ENCODE measurements around the gene GABBR2.

Gene GABBR2

DNA sequence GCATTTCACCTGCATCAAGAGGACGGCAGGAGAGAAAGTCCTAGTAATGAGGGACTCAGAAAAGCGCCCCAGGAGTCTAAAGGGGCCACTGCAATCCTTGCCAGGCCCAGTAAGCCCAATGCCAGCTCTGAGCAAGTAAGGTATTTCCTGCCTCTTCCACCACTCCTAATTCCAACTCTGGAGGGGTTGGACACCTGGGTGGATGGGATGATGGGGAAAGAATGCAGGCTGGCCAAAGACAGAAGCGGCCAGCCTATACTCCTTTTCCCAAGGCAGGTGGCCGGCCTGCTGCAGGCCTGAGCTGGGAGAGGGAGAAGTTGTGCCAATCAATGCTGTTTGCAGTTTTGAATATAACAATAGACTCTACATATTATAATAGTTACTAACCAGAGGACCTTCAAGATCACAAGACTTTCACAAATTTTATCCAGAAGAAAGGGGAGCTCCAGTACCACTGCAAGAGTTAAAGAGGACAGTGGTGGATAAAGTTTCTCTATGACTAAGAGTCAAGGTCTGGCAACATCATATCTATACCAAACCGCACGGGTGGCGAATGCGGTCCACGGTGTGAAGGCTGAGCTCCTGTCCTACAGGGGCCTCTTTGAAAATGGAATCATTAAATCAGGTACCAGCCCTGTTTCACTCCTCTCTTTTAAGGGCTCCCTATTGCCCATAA, 338.3 kb downstream of the GABBR2 start:
- no peak for DNase-seq (ENCODE audit: low spot score)

DNA sequence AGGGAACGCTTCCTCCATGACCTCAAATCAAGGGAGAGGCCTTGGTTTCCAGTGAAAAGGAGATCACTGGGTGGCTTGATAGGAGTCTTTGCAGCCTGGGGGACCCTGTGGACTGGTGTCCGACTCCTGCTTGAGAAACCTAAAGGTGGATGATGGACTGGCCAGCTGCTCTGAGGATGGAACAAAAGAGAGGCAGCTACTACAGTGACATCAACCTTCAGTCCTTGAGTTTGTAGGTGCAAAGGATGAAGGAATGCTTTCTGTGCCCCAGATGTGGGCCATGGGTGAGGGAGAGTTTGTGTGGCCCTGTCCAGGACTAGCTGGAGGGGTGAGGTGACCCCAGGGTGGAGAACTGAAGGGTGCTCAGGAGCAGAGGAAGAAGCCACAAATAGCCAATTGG, 338.8 kb downstream of the GABBR2 start:
- no peak for DNase-seq (ENCODE audit: low spot score)

DNA sequence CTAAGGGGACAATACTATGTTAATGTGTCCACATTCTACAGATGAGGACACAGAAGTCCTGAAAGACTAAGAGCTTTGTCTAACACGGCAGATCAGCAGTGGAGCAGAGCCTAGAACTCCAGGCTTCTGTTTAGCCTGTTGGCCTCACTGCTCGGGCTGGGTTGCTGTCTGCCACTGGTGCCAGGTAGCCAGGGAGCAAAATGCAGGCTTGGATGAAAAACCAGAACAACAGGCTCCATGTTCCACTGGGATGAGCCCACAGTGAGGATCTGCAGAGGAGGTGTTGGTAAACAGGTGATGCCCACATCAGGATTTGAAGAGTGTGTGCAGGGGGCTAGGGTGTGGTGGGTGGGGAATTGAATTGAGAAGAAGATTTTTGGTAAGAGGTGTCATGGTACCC, 339.3 kb downstream of the GABBR2 start:
- DNase-seq (ENCODE audit: low spot score): no peak

DNA sequence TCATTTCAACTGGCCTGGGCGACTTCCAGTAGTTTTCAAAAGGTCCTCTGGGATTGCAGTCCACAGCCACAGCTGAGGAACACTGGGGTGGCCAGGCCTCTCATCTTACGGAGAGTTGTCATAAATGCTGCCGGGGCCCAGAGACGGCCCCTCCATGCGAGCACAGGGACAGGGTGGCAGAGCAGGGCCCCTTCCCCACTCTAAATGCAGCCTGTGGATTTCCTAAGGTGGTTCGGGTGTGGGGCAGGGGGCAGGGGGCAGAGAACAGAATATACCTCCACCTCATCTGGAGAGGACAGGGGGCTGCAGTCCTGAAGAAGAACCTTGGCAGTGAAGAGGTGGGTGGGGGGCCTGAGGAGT, 339.7 kb downstream of the GABBR2 start:
- DNase-seq (ENCODE audit: low spot score): no peak

DNA sequence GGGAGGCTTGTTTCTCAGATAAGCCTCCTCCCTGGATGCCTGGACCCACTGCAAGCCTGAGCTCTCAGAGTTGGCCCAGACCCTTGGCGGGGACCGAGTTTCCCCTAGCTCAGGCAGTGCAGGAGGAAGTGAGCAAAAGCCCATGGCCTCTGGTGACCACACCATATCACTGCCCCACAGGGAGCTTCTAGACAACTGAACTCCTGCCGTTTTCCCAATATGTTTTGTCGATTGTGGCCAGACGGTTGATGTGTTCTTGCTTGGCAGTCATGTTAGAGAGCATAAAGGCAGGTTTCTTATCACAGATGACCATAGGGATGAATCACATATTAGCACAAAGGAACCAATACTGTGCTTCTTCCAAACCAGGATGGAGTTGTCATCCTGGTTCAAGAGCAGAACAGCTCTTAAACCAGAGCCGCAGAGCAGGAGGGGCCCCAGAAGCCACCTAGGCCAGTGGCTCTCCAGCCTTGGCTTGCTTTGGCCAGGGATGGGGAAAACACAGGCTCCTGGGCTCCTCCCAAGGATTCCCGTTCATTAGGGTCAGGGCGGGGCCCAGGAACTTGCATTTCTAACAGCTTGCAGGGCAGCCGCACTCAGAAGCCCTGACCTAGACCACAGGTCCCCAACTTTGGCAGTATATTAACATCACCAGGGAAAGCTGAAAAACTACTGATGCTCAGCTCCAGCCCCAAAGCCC, 340.2 kb downstream of the GABBR2 start:
- DNase-seq (ENCODE audit: low spot score): no peak

DNA sequence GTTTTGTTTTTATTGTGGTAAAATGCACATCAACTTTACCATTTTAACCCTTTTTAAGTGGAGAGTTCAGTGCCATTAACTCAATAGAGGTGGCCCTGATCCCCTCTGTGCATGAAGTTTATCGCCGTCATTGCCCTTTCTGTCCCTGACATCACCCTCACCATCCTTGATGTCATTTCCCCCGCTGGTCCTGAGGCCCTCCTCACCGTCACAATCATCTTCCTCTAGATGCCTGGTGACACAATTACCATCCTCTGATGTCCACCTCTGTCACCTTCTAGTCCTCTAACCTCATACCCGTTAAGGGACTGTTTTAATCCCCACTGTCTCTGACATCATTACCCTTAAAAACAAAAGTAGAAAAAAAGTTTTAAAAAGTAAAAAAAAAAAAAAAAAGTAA, 340.8 kb downstream of the GABBR2 start:
- DNase-seq (ENCODE audit: low spot score): no peak

DNA sequence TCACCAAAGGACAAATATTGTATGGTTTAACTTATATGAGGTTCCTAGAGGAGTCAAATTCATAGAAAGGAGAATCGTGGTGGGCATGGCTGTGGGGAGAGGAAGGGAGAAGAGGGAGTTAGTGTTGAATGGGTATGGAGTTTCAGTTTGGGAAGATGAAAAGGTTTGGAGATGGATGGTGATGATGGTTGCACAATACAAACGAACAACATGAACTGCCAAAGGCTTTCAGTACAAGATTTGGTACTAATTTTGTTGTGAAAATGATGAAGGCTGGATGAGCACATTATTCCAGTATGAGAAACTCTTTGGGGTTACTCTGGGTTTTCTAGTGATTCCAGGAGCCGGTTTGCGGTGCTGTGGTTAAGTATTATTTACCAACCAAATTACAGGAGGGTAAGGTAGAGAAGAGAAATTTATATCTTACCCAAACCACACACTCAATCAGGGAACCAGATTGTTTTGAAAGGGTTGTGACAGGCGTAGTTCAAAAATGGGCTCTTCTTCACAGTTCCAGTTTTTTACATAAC, 341.3 kb downstream of the GABBR2 start:
- no peak for DNase-seq (ENCODE audit: low spot score)

DNA sequence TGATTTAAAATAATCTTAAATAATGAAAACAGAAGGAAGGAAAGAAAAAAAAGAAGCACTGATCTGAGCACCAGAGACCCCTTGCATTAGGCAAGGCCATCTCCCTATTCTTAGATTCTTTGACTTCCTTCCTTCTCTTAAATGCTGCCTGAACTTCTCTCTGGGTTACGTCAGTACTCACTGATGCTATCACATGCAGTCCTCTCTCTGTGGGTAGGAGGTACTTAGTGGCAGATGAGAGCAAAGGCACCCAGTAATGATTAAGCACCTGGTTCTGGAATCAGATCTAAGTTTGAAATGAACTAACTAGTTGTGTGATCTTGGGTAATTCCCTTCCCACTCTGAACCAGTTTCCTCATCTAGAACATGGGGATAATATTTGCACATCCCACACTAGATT, 343.0 kb downstream of the GABBR2 start:
- no peak for DNase-seq (ENCODE audit: low spot score)

DNA sequence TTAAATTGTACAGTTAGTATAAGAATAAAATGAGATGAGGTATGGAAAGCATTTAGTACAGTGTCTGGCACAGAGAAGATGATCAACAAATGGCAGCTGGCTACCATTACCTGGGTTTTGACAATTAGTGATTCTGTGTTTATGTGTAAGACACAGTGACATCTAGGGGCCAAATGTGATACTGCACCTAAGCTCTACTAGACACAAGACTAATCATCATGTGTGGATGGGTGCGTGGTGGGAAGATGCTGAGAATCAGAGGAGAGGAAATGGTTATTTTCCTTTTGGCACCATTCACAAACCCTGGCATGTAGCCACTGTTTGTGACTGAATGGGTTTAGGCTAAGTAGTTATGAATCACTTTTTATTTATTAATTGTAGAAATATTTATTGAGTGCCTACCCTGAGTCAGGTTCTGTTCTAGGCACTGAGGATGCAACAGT, 343.5 kb downstream of the GABBR2 start:
- DNase-seq (ENCODE audit: low spot score): no peak

DNA sequence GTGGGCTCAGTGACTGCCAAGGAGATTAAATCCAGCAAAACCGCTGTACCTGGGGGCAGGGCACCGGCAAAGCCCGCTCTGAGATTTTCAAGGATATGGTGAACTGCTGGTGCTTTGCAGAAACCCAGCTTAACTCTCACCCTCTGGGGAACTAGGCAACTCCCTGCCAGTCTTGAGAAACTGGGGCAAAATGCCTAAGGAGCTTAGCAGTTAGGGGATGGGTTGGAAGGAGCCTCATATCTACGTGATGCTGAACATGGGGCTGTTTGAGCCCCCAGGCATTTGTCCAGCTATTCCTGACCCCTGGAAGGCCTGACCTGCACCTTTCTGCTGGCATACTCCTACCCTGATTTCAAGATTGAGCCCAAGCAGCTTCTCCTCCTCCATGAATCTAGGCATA, 344.6 kb downstream of the GABBR2 start:
- no peak for DNase-seq (ENCODE audit: low spot score)

DNA sequence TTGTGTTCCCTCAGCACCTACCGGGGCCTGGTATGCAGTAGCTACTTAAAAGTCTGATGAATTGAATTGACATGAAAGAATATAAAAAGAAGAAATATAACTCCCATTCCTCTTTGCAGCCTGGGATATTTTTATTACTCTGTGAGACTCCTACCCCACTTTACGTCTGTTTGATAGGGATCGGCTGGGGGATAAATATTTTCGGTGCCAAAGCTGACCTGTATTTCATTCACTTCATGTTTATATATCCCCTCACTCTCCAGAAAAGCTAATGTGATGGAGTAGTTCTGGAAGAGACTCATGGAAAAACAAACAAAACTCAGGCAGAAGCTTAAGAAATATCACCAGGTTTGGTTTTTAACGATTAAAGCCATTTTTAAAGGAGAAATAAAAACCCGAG, 345.1 kb downstream of the GABBR2 start:
- DNase-seq (ENCODE audit: low spot score): no peak

DNA sequence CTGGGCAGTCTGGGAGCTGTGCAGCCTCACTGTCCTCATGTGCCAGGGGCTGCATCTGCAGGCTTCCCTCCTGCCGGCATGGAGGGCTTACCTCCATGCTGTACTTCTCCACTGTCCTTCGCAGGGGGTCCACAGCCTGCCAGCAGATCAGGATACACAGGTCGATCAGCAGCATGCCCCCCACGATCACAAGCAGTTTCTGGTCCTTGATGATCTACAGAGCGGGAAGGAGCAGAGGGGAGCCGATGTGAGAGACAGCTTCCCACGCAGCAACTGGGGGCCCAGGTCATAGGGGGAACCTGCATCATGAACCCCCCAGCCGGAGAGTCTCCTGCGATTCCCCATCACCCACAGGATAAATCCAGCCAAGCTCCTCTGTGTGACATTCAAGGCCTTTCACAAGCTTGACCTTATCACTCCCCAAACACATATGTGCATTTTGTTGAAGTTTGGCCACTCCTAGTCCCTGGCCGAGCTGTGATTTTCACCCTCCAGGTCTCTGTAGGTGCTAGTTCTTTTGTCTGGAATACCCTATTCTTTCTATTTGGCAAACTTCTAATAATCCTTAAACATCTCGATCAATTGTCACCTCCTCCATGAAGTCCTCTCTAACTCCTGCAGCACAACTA, 346.0 kb downstream of the GABBR2 start:
- DNase-seq (ENCODE audit: low spot score): no peak

DNA sequence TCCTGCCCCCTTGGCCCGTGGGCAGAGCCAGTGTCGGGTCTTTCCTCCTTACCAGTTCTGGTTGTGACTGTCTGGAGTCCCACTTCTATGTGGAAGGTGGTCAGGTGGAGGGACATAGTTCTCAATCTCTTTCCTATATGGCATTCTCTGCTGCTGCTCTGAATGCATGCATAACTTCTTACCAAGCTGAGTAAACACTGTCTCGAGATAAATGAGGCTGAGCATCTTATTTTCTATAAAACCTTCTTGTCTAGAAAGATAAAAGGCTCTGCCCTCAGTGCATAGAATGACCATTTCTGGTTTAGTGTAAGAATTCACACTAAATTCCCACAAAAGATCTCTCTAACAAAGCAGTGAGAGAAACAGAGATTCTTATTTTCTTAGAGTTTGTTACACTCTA, 347.1 kb downstream of the GABBR2 start:
- no peak for DNase-seq (ENCODE audit: low spot score)

DNA sequence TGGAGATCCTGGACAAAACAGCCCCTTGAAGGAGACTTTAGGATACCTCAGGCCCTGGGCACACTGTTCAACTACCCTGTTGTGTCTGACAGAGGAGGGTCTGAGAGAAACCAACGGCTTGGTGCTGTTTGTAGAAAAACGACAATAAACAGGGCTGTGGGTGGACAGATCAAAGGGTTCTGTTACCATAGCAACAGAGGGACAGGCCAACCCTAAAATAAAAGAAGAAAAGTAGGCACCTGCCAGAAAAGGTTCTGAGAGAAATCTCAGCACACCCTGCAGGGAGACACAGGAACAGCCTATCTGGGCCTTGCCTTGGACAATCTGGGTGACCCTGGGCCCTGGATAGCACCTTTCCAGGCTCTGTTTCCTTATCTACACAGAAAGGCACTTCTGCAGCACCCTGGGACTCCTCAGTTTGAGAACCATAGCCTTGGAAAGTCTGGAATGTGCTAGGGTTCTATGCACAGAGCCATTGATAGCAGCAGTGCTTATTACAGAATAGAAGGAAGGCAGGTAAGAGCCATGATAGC, 348.5 kb downstream of the GABBR2 start:
- DNase-seq (ENCODE audit: low spot score): no peak

DNA sequence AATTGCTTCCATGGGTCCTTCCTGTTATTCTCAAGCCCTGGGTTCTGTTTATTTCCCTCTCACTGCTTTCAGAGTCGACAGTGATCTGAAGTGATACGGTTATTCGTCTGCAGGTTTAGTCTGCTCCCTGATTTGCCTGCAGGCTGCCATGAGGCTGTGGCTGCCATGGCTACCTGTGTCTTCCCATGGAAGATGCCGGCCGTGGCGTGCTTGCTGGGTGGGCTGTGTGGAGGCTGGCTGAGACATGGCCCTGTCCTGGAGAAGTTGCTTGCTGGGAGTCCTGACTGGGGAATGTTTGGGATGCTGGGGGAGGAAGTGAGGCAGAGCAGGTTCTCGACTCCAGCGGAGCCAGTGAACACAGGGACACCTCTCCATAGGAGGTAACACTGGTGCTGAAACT, 349.2 kb downstream of the GABBR2 start:
- DNase-seq (ENCODE audit: low spot score): no peak

DNA sequence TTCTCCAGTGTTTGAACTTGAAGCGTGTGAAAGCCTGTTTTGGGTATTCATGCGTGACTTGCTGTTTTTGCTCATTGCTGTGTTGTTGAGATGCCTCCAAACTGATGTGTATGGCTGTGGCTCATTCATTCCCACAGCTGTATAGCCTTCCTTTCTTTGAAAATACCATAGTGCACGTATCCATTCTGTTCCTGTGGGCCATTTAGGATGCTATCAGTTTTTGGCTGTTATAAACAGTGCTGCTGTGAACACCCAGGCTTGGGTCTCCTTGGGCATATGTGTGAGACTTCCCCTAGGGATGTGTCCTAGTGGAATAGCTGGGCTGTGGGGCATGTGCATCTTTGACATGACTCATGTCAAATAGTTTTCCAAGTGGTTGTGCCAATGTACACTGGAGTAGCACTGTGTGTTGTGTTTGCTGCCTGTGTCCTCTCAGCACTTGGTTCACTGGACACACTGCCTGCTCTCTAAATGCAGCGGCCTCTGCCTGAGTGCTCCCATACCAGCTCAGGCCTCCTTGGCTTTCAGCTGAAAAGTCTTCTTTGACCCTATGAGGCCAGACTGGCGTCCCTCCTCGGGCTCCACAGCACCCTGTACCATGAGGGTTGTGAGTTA, 350.7 kb downstream of the GABBR2 start:
- DNase-seq (ENCODE audit: low spot score): peak; percentile 43

DNA sequence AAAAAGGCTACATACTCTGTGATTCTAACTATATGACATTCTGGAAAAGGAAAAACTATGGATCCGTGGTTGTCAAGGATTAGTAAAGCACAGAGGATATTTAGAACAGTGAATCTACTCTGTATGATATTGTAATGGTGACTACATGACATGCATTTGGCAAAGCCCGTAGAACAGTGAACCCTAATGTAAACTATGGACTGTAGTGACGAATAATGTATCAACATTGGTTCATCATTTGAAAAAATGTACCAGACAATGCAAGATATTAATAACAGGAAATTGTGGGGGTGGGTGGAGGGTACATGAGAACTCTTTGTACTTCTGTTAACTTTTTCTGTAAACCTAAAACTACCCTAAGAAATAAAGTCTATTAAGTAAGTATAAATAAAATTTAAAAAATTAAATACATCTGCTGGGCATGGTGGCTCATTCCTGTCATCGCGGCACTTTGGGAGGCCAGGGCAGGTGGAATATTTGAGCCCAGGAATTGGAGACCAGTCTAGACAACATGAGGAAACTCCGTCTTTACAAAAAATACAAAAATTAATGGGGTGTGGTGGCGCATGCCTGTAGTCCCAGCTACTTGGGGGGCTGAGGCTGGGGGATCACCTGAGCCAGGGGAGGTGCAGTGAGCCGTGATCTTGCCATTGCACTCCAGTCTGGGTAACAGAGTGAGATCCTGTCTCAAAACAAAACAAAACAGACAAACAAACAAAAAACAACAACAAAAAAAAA, 351.6 kb downstream of the GABBR2 start:
- DNase-seq (ENCODE audit: low spot score): no peak

DNA sequence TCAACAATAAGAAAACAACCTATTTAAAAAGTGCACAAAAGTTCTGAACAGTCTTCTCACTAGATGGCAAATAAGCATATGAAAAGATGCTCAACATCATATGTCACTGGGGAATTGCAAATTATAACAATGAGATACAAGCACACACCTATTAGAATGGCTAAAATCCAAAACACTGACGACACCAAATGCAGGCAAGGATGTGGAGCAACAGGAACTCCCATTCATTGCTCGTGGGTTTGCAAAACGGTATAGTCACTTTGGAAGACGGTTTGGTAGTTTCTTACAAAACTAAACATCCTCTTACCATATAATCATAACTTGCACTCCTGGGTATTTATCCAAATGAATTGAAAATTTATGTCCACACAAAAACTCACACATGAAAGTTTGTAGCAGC, 352.4 kb downstream of the GABBR2 start:
- DNase-seq (ENCODE audit: low spot score): no peak

DNA sequence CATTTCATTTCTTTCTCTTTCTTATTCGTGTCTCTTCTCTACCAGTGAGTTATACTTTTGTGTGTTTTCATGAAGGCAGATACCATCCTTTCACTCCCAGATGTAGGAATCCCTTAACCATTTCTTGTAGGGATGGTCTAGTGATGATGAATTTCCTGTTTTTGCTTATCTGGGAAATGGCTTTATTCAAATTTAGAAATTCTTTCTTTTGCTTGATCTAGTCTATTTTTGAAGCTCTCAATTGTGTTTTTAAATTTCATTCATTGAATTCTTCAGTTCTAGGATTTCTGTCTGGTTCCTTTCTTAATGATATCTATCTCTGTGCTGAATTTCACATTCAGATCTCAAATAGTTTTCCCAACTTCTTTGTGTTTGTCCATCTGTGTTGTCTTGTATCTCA, 357.4 kb downstream of the GABBR2 start:
- no peak for DNase-seq (ENCODE audit: low spot score)

DNA sequence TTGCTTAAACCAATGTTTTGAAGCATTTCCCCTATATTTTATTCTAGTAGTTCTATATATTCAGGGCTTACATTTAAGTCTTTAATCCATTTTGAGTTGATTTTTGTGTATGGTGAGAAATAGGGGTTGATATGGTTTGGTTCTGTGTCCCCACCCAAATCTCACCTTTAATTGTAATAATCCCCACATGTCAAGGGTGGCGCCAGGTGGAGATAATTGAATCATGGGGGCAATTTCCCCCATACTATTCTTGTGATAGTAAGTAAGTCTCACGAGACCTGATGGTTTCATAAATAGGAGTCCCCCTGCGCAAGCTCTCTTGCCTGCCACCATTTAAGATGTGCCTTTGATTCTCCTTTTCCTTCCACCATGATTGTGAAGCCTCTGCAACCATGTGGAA, 361.1 kb downstream of the GABBR2 start:
- DNase-seq (ENCODE audit: low spot score): no peak

DNA sequence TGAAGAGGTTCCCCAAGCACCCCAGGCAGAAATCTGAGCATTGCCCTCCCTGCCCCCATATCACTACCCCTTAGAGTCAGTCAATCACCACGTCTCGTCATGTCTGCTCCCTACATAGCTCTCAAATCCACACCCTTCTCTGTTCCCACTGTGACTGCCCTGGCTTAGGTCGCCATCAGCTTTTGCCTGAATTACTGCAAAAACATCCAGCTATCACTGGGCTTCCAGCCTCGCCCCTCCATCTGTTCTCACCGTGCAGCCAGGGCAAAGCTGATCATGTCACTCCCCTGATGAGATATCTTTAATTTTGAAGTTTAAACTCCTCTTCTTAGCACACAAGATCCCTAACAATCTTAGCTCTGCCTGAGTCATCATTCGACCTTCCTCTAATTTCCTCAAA, 363.7 kb downstream of the GABBR2 start:
- no peak for DNase-seq (ENCODE audit: low spot score)

DNA sequence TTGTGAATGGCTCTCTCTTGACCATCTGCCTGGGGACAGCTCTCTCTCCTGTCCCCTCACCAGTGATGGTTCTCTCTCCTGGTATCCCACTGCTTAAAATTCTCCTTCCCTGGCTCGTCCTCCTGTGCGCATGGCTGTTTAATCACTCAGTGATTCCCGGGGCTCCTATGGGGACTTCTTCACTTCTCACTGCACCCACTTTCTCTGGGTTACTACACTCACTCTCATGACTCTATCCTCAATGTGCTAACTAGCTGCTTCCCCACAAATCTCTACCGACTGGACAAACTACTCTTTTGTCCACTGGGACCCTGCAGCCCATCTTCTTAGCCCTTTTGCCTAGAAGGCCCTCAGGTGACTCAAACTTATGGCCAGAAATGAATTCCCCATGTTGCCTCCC, 364.2 kb downstream of the GABBR2 start:
- no peak for DNase-seq (ENCODE audit: low spot score)
